Measurements from ENCODE around the gene HEXB. TPM values are rescaled to one million over a fixed set of nuclear protein-coding genes. Genes with fewer than 3 reads are reported as not detected.
"Not testable (repeated sequence)": the region's sequence is repeated elsewhere in the genome, so short reads cannot be mapped to it uniquely, and the experiment has no call there.

The HEXB gene
- polyA plus RNA-seq, 1 donor from 2014 or later: 23.1 TPM

DNA sequence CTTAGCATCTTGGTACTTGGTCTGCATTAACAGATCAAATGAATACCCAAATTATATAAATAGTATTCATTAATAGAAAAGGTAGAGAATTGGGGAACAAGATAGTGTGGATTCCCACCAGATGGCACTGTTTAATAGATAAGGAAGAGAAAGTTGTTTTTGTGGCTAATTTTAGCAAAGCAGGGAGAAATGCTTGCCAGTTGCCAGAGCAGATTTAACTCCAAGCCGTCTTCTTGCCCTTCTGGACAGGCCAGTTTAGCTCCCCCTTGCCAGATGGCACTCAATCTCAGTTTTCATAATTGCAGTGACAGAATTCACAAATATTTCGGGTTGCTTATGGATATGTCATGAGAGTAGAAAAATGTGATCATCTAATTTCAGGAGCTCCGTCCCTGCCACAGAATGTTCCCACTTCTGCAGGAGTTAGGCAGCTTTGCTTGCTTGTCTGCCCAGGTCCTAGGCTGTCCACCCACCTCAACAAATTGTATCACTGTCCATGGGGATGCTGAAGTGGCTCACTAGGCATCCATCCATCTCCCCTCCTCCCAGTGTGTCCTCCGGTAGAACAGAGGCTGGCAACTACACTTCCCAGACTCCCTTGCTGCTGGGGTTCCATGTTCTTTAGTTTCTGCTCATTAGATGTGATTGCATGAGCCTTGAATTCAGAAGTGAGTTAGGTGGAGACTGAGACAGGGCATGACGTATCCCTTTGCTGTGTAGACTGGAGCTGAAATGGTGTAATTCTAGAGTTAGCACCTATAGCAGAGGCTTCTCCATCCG, 11.8 kb upstream of the HEXB start:
- Histone ChIP-seq H3K9me2 (ENCODE audit: insufficient read depth, low read length) (no peaks in the 10 kb centered on the region), H3K36me3 (ENCODE audit: insufficient read depth, low read length) (no peaks in the 10 kb centered on the region), H3K27ac (ENCODE audit: low read length) (no peak overlapping the region), H2AFZ (ENCODE audit: low read depth, low read length) (no peak overlapping the region), H3K4me2 (ENCODE audit: low read length) (no peak overlapping the region), H3K79me2 (replicated peaks; ENCODE audit: insufficient read depth, low read length) (no peaks in the 10 kb centered on the region), H3K9me3 (ENCODE audit: low read length) (no peaks in the 10 kb centered on the region), H4K20me1 (ENCODE audit: insufficient read depth) (no peaks in the 10 kb centered on the region), H3F3A (ENCODE audit: insufficient read depth, low read length, poor library complexity, severe bottlenecking) (no peaks in the 10 kb centered on the region), H3K27me3 (ENCODE audit: insufficient read depth, low read depth, low read length) (no peaks in the 10 kb centered on the region), H3K9ac (ENCODE audit: low read length) (no peak overlapping the region), H3K4me3 (ENCODE audit: low read length) (no peak overlapping the region)
- TF ChIP-seq POLR2AphosphoS5 (IDR thresholded peaks at IDR 0.05) (no peak), TAF1 (IDR thresholded peaks at IDR 0.05; ENCODE audit: low read depth) (no peak), EP300 (conservative IDR thresholded peaks at IDR 0.05; ENCODE audit: poor library complexity, severe bottlenecking) (no peak), CTCF (IDR thresholded peaks at IDR 0.05; ENCODE audit: poor library complexity, severe bottlenecking) (peak; percentile 70), RAD21 (conservative IDR thresholded peaks at IDR 0.05) (peak; percentile 76), EZH2 (IDR thresholded peaks at IDR 0.05; ENCODE audit: borderline replicate concordance, insufficient read depth, low read length, poor library complexity, severe bottlenecking) (no peak), MXI1 (conservative IDR thresholded peaks at IDR 0.05; ENCODE audit: poor library complexity, severe bottlenecking) (no peak), SMC3 (conservative IDR thresholded peaks at IDR 0.05; ENCODE audit: poor library complexity) (peak; percentile 81)
- TF ChIP-seq, protein P1, sequence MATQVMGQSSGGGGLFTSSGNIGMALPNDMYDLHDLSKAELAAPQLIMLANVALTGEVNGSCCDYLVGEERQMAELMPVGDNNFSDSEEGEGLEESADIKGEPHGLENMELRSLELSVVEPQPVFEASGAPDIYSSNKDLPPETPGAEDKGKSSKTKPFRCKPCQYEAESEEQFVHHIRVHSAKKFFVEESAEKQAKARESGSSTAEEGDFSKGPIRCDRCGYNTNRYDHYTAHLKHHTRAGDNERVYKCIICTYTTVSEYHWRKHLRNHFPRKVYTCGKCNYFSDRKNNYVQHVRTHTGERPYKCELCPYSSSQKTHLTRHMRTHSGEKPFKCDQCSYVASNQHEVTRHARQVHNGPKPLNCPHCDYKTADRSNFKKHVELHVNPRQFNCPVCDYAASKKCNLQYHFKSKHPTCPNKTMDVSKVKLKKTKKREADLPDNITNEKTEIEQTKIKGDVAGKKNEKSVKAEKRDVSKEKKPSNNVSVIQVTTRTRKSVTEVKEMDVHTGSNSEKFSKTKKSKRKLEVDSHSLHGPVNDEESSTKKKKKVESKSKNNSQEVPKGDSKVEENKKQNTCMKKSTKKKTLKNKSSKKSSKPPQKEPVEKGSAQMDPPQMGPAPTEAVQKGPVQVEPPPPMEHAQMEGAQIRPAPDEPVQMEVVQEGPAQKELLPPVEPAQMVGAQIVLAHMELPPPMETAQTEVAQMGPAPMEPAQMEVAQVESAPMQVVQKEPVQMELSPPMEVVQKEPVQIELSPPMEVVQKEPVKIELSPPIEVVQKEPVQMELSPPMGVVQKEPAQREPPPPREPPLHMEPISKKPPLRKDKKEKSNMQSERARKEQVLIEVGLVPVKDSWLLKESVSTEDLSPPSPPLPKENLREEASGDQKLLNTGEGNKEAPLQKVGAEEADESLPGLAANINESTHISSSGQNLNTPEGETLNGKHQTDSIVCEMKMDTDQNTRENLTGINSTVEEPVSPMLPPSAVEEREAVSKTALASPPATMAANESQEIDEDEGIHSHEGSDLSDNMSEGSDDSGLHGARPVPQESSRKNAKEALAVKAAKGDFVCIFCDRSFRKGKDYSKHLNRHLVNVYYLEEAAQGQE (IDR thresholded peaks at IDR 0.05; ENCODE audit: borderline replicate concordance): no peak

- not testable (repeated sequence) for H3K36me3 ChIP-seq (ENCODE audit: insufficient read depth, low read length); H2AFZ ChIP-seq (ENCODE audit: low read depth, low read length); H3K27ac ChIP-seq (ENCODE audit: low read length); H3K4me2 ChIP-seq (ENCODE audit: low read length); H3K79me2 ChIP-seq (replicated peaks; ENCODE audit: insufficient read depth, low read length); H3K9me2 ChIP-seq (ENCODE audit: insufficient read depth, low read length); H4K20me1 ChIP-seq (ENCODE audit: insufficient read depth); H3F3A ChIP-seq (ENCODE audit: insufficient read depth, low read length, poor library complexity, severe bottlenecking); H3K27me3 ChIP-seq (ENCODE audit: insufficient read depth, low read depth, low read length); H3K4me3 ChIP-seq (ENCODE audit: low read length); H3K9me3 ChIP-seq (ENCODE audit: low read length); H3K9ac ChIP-seq (ENCODE audit: low read length)
Observed at GRCh38 chr5:74676466-74676865, 8.6 kb upstream of the HEXB start.

DNA sequence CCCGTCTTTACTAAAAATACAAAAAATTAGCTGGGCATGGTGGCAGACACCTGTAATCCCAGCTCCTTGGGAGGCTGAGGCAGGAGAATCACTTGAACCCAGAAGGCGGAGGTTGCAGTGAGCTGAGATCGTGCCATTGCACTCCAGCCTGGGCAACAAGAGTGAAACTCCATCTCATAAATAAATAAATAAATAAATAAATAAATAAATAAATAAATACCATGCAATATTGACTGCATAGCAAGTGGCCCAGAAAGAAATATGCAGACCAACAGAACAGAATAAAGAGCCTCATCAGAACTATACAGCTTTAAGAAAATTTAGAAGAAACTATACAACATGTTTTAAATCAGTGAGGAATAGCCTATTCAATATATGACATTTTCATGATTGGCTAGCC, 6.9 kb upstream of the HEXB start:
- H3K4me2 ChIP-seq (ENCODE audit: low read length); H3K27ac ChIP-seq (ENCODE audit: low read length); H3K9ac ChIP-seq (ENCODE audit: low read length); H4K20me1 ChIP-seq (ENCODE audit: insufficient read depth); H3K4me3 ChIP-seq (ENCODE audit: low read length); H3K9me3 ChIP-seq (ENCODE audit: low read length); H2AFZ ChIP-seq (ENCODE audit: low read depth, low read length); H3K27me3 ChIP-seq (ENCODE audit: insufficient read depth, low read depth, low read length); H3K36me3 ChIP-seq (ENCODE audit: insufficient read depth, low read length); H3F3A ChIP-seq (ENCODE audit: insufficient read depth, low read length, poor library complexity, severe bottlenecking); H3K79me2 ChIP-seq (replicated peaks; ENCODE audit: insufficient read depth, low read length); H3K9me2 ChIP-seq (ENCODE audit: insufficient read depth, low read length): not testable (repeated sequence)

DNA sequence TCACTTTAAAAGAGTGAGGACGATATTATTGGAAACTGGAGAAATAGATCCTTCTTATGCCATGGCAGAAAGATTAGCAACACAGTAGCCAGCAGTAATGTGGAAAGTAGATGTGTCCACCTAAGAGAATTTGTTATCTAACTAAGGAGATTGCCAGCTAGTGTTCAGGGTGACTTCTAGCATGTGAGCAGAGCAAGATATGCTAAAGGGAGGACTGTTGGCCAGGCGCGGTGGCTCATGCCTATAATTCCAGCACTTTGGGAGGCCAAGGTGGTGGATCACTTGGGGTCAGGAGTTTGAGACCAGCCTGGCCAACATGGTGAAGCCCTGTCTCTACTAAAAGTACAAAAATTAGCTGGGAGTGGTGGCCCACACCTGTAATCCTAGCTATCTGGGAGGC, 5.7 kb upstream of the HEXB start:
- H3F3A ChIP-seq (ENCODE audit: insufficient read depth, low read length, poor library complexity, severe bottlenecking); H3K4me3 ChIP-seq (ENCODE audit: low read length); H3K27ac ChIP-seq (ENCODE audit: low read length); H3K27me3 ChIP-seq (ENCODE audit: insufficient read depth, low read depth, low read length); H2AFZ ChIP-seq (ENCODE audit: low read depth, low read length); H3K79me2 ChIP-seq (replicated peaks; ENCODE audit: insufficient read depth, low read length); H3K9me2 ChIP-seq (ENCODE audit: insufficient read depth, low read length); H3K9me3 ChIP-seq (ENCODE audit: low read length); H3K4me2 ChIP-seq (ENCODE audit: low read length); H3K9ac ChIP-seq (ENCODE audit: low read length); H4K20me1 ChIP-seq (ENCODE audit: insufficient read depth); H3K36me3 ChIP-seq (ENCODE audit: insufficient read depth, low read length): not testable (repeated sequence)

Data from neural cell (in vitro differentiated cells).